Keratinocyte (primary cell): Measurements from ENCODE around the gene PYGB.

ENCODE experiments used
- EZH2 ChIP-seq: IDR thresholded peaks from one replicate; pipeline ENCODE4 v1.6.1; 2012; ENCODE audit warnings: inconsistent platforms, mild to moderate bottlenecking, low read length, moderate library complexity
- TF ChIP-seq, protein P1 (sequence below), 3 experiments: IDR thresholded peaks in 1 of 3; conservative IDR thresholded peaks in 1 of 3; optimal IDR thresholded peaks in 1 of 3; 2 replicates in 2 of 3; 3 replicates in 1 of 3; pipeline versions ENCODE3 to v1.5.1; 2011; ENCODE audit warnings: low read length in 3 of 3, mild to moderate bottlenecking in 3 of 3, moderate library complexity in 2 of 3, control low read depth in 1 of 3, inconsistent platforms in 1 of 3; ENCODE audit not compliant: insufficient read depth in 2 of 3; ENCODE audit errors: extremely low read depth in 1 of 3

DNA sequence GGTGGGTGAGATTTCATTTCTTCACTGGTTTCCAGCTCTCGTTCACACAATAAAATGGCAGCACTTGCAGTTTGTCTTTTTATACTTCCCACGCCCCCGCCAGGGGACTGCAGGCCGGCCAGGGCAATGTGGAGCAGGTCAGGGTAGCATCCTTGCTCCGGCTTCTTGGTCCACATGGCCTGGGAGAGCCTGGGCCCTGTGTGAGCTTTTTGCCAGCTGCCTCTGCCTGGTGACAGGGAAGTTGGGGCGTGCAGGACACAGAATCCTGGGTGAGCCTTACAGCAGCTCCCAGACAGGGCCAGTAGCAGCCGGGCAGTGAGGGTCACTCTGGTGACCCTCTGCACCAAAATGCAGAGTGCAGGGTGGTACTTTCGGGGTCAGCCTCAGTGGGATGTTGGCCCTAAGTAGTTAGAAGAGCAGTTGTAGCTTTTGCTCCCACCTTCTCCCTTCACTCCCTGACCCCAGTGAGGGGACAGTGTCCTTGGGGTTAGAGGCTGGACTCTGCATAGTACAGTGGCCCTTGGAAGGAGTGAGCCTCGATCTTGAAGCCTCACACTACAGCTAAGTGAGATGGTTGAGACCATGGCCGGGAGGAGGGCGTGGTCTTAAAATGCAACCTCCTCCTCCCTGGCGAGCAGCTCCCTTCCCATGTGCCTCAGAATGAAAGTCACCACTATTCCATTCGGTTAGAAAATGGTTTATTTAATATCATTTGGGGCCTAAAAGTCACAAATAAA lies 23.8 kb downstream of the PYGB start:
- TF ChIP-seq, protein P1, sequence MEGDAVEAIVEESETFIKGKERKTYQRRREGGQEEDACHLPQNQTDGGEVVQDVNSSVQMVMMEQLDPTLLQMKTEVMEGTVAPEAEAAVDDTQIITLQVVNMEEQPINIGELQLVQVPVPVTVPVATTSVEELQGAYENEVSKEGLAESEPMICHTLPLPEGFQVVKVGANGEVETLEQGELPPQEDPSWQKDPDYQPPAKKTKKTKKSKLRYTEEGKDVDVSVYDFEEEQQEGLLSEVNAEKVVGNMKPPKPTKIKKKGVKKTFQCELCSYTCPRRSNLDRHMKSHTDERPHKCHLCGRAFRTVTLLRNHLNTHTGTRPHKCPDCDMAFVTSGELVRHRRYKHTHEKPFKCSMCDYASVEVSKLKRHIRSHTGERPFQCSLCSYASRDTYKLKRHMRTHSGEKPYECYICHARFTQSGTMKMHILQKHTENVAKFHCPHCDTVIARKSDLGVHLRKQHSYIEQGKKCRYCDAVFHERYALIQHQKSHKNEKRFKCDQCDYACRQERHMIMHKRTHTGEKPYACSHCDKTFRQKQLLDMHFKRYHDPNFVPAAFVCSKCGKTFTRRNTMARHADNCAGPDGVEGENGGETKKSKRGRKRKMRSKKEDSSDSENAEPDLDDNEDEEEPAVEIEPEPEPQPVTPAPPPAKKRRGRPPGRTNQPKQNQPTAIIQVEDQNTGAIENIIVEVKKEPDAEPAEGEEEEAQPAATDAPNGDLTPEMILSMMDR (optimal IDR thresholded peaks at IDR 0.05 in 1 of 3, IDR thresholded peaks at IDR 0.05 in 1 of 3, conservative IDR thresholded peaks at IDR 0.05 in 1 of 3; ENCODE audit: extremely low read depth in 1 of 3, insufficient read depth in 2 of 3, low read length in 3 of 3), result no peak
- TF ChIP-seq EZH2, result no peak
